ENCODE results near the gene BAIAP2.

- no peak for TF ChIP-seq CHD4 (IDR thresholded peaks at IDR 0.05; ENCODE audit: borderline replicate concordance)
- TF ChIP-seq, protein P1, sequence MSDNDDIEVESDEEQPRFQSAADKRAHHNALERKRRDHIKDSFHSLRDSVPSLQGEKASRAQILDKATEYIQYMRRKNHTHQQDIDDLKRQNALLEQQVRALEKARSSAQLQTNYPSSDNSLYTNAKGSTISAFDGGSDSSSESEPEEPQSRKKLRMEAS (IDR thresholded peaks at IDR 0.05), result no peak
- no peak for TF ChIP-seq CTCF (IDR thresholded peaks at IDR 0.05)
- no peak for TF ChIP-seq SMC3 (IDR thresholded peaks at IDR 0.05)
- no peak for TF ChIP-seq EP300 (IDR thresholded peaks at IDR 0.05)
- TF ChIP-seq ESRRA (IDR thresholded peaks at IDR 0.05; ENCODE audit: borderline replicate concordance, low read length), result no peak
- no peak for TF ChIP-seq NR3C1 (IDR thresholded peaks at IDR 0.05)
- no peak for TF ChIP-seq NFE2L2 (conservative IDR thresholded peaks at IDR 0.05; ENCODE audit: low read length)
- TF ChIP-seq, protein P2, sequence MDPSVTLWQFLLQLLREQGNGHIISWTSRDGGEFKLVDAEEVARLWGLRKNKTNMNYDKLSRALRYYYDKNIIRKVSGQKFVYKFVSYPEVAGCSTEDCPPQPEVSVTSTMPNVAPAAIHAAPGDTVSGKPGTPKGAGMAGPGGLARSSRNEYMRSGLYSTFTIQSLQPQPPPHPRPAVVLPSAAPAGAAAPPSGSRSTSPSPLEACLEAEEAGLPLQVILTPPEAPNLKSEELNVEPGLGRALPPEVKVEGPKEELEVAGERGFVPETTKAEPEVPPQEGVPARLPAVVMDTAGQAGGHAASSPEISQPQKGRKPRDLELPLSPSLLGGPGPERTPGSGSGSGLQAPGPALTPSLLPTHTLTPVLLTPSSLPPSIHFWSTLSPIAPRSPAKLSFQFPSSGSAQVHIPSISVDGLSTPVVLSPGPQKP (IDR thresholded peaks at IDR 0.05; ENCODE audit: low read depth, low read length), result no peak
- no peak for TF ChIP-seq TP53 (CRISPR knock-in tag; IDR thresholded peaks at IDR 0.05)
- no peak for TF ChIP-seq NPAS2 (CRISPR knock-in tag; IDR thresholded peaks at IDR 0.05; ENCODE audit: borderline replicate concordance)
- TF ChIP-seq RAD21 (conservative IDR thresholded peaks at IDR 0.05 in 1 of 2, IDR thresholded peaks at IDR 0.05 in 1 of 2), result no peak
- no peak for TF ChIP-seq MYC (IDR thresholded peaks at IDR 0.05; ENCODE audit: borderline replicate concordance, low read length)
Observed at GRCh38 chr17:81163051-81163695, 128.2 kb downstream of the BAIAP2 start.

Data from A549 (cell line).